Fibroblast of lung (primary cell): ENCODE results near the gene WDHD1. TPM values are rescaled to one million over a fixed set of nuclear protein-coding genes. Genes with fewer than 3 reads are reported as not detected.
A peak's percentile ranks its signal among the peaks of the same experiment; 100 is the strongest.
"Not testable (repeated sequence)": the region's sequence is repeated elsewhere in the genome, so short reads cannot be mapped to it uniquely, and the experiment has no call there.

Experiments used
- DNase-seq, 2 donors: peaks; one replicate each; pipeline versions ENCODE4 v3.0.0 to v3.0.0-alpha.2; 2010; ENCODE audit warnings: low read depth in 2 of 2
- H2AFZ ChIP-seq: 2 replicates; pipeline ENCODE4 v1.5.1; 2012; ENCODE audit warnings: low read length, control low read depth, inconsistent platforms
- H3K27ac ChIP-seq: 2 replicates; pipeline ENCODE4 v1.5.1; 2011; ENCODE audit warnings: low read length, control low read depth; ENCODE audit not compliant: insufficient read depth
- H3K27me3 ChIP-seq: 2 replicates; pipeline ENCODE4 v1.5.1; 2011; ENCODE audit warnings: mild to moderate bottlenecking, low read length; ENCODE audit not compliant: control insufficient read depth, insufficient read depth
- H3K36me3 ChIP-seq: 2 replicates; pipeline ENCODE4 v1.5.1; 2011; ENCODE audit warnings: low read length; ENCODE audit not compliant: control insufficient read depth, insufficient read depth
- H3K4me1 ChIP-seq: 2 replicates; pipeline ENCODE4 v1.5.1; 2011; ENCODE audit warnings: low read length; ENCODE audit not compliant: control insufficient read depth, insufficient read depth; ENCODE audit errors: extremely low read depth
- H3K4me2 ChIP-seq: 2 replicates; pipeline ENCODE4 v1.5.1; 2011; ENCODE audit warnings: low read length, control low read depth; ENCODE audit not compliant: insufficient read depth; ENCODE audit errors: extremely low read depth
- H3K4me3 ChIP-seq, 4 experiments: fragments of 200-600 bp in 1 of 4; sonication (generic) in 1 of 4; replicated peaks in 1 of 4; 2 replicates each; pipeline ENCODE4 v1.5.1; 2011 to 2016; ENCODE audit warnings: low read length in 4 of 4, low read depth in 3 of 4, mild to moderate bottlenecking in 3 of 4, control low read depth in 2 of 4, inconsistent platforms in 1 of 4, mixed read lengths in 1 of 4; ENCODE audit not compliant: insufficient read depth in 1 of 4; ENCODE audit errors: control extremely low read depth in 1 of 4
- H3K79me2 ChIP-seq: 2 replicates; pipeline ENCODE4 v1.5.1; 2012; ENCODE audit warnings: mild to moderate bottlenecking, low read length, inconsistent platforms; ENCODE audit not compliant: control insufficient read depth, insufficient read depth
- H3K9ac ChIP-seq: 2 replicates; pipeline ENCODE4 v1.5.1; 2011; ENCODE audit warnings: mild to moderate bottlenecking, low read length, control low read depth; ENCODE audit not compliant: insufficient read depth
- H3K9me3 ChIP-seq: 2 replicates; pipeline ENCODE4 v1.5.1; 2012; ENCODE audit warnings: low read depth, low read length; ENCODE audit not compliant: control insufficient read depth, insufficient read depth
- H4K20me1 ChIP-seq: 2 replicates; pipeline ENCODE4 v1.5.1; 2011; ENCODE audit warnings: low read length; ENCODE audit not compliant: control insufficient read depth, insufficient read depth; ENCODE audit errors: extremely low read depth
- EZH2 ChIP-seq: IDR thresholded peaks from 2 replicates; pipeline ENCODE4 v1.5.1; 2012; ENCODE audit warnings: low read length, control low read depth, mild to moderate bottlenecking; ENCODE audit errors: missing control alignments
- polyA plus RNA-seq, 2 donors: library from polyadenylated mRNA; depleted of rRNA in 1 of 2; stranded (reverse) in 1 of 2; unstranded in 1 of 2; fragments of >200 nt; gene quantifications; 2 replicates each; pipeline ENCODE4 v1.2.1, GENCODE V29; 2011 to 2012; ENCODE audit warnings: missing spikeins in 1 of 2
- total RNA-seq: library from RNA; depleted of rRNA; stranded (reverse); fragments of >200 nt; gene quantifications from 2 replicates; pipeline ENCODE4 v1.2.1, GENCODE V29; 2014
- TF ChIP-seq, protein P1 (sequence below), 2 donors: IDR thresholded peaks in 1 of 2; conservative IDR thresholded peaks in 1 of 2; 1 replicate in 1 of 2; 2 replicates in 1 of 2; pipeline ENCODE4 v1.5.1; 2011 to 2012; ENCODE audit warnings: low read length in 2 of 2, control low read depth in 1 of 2, inconsistent platforms in 1 of 2, low read depth in 1 of 2, mild to moderate bottlenecking in 1 of 2

Gene WDHD1
- total and polyA plus RNA-seq, 2 donors (not counting 1 experiment from before 2014, with no cell fraction given) = 7.3 to 8.6 TPM

- no peak overlapping the region for H3K4me3 ChIP-seq
- DNase-seq = no peak
- no peaks in the 10 kb centered on the region for H3K79me2 ChIP-seq
- H3K9ac ChIP-seq = no peak overlapping the region
- no peaks in the 10 kb centered on the region for H3K4me1 ChIP-seq
- H2AFZ ChIP-seq = no peak overlapping the region
- H4K20me1 ChIP-seq = no peaks in the 10 kb centered on the region
- H3K9me3 ChIP-seq = no peaks in the 10 kb centered on the region
- TF ChIP-seq, protein P1, sequence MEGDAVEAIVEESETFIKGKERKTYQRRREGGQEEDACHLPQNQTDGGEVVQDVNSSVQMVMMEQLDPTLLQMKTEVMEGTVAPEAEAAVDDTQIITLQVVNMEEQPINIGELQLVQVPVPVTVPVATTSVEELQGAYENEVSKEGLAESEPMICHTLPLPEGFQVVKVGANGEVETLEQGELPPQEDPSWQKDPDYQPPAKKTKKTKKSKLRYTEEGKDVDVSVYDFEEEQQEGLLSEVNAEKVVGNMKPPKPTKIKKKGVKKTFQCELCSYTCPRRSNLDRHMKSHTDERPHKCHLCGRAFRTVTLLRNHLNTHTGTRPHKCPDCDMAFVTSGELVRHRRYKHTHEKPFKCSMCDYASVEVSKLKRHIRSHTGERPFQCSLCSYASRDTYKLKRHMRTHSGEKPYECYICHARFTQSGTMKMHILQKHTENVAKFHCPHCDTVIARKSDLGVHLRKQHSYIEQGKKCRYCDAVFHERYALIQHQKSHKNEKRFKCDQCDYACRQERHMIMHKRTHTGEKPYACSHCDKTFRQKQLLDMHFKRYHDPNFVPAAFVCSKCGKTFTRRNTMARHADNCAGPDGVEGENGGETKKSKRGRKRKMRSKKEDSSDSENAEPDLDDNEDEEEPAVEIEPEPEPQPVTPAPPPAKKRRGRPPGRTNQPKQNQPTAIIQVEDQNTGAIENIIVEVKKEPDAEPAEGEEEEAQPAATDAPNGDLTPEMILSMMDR (conservative IDR thresholded peaks at IDR 0.05 in 1 of 2, IDR thresholded peaks at IDR 0.05 in 1 of 2; ENCODE audit: low read depth in 1 of 2, low read length in 2 of 2) = no peak
- TF ChIP-seq EZH2 = no peak
- H3K27ac ChIP-seq = no peak overlapping the region
- H3K4me2 ChIP-seq = no peak overlapping the region
- H3K27me3 ChIP-seq = no peaks in the 10 kb centered on the region
- H3K36me3 ChIP-seq = no peaks in the 10 kb centered on the region
Measured at GRCh38 chr14:54927551-54927950, 99.3 kb downstream of the WDHD1 start.

DNA sequence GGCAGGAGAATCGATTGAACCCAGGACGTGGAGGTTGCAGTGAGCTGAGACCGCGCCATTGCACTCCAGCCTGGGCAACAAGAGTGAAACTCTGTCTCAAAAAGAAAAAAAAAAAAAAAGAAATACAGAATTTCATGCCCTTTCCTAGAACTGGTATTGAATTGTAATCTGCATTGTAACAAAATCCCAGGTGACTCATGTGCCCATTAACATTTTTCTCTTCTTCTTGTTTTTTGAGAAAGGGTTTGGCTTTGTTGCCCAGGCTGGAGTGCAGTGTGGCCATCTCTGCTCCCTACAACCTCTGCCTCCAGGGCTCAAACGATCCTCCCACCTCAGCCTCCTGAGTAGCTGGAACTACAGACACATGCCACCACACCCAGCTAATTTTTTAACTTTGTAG is 100.3 kb downstream of the WDHD1 start:
- H4K20me1 ChIP-seq, DNase-seq, H3K27me3 ChIP-seq, H3K36me3 ChIP-seq, H3K79me2 ChIP-seq, H3K4me1 ChIP-seq, H2AFZ ChIP-seq, H3K4me2 ChIP-seq, H3K9ac ChIP-seq, H3K27ac ChIP-seq, H3K4me3 ChIP-seq, H3K9me3 ChIP-seq: not testable (repeated sequence)

DNA sequence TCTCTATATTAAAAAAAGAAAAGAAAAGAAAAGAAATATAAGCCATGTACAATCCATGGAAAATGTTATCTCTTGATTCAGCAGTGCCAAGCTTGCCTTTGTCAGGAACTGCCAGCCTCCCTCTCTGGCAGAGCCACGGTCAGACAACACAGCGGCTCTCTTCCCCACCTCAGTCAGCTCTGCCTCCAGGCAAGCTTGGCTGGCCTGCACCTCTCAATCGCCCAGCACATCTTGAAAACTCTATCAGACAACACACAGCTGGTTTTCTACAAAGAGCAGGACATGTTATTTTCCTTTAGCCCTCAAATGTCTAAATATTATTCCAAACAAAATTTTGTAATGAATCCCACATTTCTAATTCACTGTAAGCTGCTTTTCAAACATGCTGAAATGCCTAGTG is 104.3 kb downstream of the WDHD1 start:
- Histone ChIP-seq H3K4me1 (no peaks in the 10 kb centered on the region), H4K20me1 (no peaks in the 10 kb centered on the region), H3K36me3 (no peaks in the 10 kb centered on the region), H3K4me2 (no peak overlapping the region), H3K27me3 (no peaks in the 10 kb centered on the region), H3K9ac (no peak overlapping the region), H3K4me3 (no peak overlapping the region), H3K79me2 (no peaks in the 10 kb centered on the region), H3K9me3 (no peaks in the 10 kb centered on the region), H2AFZ (peak overlapping the region; percentile 21), H3K27ac (no peak overlapping the region)
- DNase-seq = peak in 1 of 2 donors; percentile 30
- TF ChIP-seq, protein P1 (conservative IDR thresholded peaks at IDR 0.05 in 1 of 2, IDR thresholded peaks at IDR 0.05 in 1 of 2; ENCODE audit: low read depth in 1 of 2, low read length in 2 of 2) = no peak
- TF ChIP-seq EZH2 = no peak
